ENCODE measurements around the gene OR51F2. TPM values are rescaled to one million over a fixed set of nuclear protein-coding genes. Genes with fewer than 3 reads are reported as not detected.
A peak's percentile ranks its signal among the peaks of the same experiment; 100 is the strongest.
"Not testable (repeated sequence)": the region's sequence is repeated elsewhere in the genome, so short reads cannot be mapped to it uniquely, and the experiment has no call there.

Gene OR51F2, protein sequence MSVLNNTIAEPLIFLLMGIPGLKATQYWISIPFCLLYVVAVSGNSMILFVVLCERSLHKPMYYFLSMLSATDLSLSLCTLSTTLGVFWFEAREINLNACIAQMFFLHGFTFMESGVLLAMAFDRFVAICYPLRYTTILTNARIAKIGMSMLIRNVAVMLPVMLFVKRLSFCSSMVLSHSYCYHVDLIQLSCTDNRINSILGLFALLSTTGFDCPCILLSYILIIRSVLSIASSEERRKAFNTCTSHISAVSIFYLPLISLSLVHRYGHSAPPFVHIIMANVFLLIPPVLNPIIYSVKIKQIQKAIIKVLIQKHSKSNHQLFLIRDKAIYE
- polyA plus RNA-seq (2013, experiment 1 of 2; ENCODE audit: insufficient read length) = not detected
- not detected for polyA plus RNA-seq (2013, experiment 2 of 2; ENCODE audit: insufficient read length)

DNA sequence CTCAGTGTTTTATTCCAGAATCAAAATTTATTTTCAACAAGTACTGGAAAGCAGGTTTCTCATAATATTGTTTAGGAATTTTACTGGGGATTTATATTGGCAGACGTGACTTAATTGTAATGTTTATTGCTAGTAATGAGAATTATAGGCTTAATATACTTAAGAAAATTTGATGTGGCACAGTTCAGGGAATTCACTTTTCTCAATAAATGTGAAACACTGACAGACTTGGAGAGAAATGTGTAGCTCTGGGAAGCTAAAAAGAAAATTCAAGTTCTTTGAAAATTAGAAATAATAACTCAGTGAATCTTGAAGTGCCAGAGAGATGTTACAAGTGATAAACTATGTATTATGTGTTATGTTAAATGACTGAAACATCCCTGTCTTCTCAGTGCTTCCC is at the start of gene OR51F2:
TSS of gene OR51F2 (plus strand) at position 301 of the 400 bp plus-strand sequence. CDS start 101 bp downstream, outside the sequence.
- no peak for DNase-seq

DNA sequence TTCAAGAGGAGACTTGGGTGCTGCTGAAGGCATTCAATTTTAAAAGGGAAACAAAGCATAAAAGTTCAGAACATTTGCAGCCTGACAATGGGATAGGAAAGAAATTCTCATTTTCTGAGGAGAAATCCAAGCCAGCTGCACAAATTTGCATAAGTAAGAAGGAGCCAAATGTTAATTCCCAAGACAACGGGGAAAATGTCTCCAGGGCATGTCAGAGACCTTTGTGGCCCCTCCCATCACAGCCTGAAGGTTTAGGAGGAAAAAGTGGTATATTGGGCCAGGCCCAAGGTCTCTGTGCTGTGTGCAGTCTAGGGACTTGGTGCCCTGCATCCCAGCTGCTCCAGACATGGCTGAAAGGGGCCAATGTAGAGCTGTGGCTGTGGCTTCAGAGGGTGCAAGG is 38.7 kb upstream of the OR51F2 start:
- no peak for DNase-seq

DNA sequence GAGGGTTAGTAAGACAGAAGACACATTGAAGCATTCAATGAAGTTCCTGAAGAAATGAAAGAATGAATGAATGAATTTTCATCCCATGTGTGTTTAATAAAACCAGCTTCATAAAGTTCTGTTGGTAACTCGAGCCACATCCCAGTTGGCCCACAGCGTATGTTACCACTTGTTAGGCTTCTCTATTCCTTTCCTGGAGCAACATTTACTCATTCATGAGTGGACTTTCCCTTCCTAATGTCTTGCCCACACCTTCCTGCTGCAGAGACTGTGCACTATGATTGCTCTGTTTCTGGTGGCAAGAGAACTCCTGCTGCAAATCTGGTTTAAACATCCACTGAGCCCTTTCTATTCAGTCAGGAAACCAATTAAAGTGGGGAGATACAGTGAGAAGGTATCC is 23.9 kb upstream of the OR51F2 start:
- DNase-seq = no peak

DNA sequence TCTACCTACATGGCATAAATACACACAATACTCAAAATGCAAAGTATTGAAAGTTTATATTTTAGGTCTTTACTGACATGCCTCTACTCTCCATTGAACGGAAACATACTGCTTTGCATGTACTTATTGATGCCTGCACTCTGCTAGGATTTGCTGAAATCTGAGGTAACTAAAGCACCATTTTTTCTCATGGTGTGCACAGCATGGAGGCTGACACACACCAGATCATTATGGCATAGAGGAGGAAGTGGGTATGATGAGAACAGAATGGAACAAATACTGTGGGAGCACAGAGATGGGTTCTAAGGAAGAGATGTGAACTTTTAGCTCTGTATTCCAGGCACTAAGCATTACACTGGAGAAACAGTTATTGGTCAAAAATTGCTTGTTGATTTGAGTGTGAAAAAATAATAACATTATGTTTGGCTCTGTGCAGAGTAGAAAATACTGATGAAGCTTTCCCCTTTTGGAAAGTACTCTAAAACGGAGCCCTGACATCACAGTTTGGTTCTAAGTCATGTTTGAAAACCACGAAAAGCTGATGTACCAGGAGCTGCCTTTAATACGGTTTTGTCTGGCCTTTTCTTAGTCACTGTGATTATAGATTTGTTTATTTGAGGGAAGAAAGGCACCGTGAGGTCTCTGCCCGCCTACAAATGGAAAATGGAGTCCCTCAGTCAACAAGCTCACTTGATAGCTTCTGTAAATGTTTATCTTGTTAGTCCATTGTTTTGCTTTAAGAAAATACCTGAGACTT is 22.5 kb upstream of the OR51F2 start:
- no peak for DNase-seq

DNA sequence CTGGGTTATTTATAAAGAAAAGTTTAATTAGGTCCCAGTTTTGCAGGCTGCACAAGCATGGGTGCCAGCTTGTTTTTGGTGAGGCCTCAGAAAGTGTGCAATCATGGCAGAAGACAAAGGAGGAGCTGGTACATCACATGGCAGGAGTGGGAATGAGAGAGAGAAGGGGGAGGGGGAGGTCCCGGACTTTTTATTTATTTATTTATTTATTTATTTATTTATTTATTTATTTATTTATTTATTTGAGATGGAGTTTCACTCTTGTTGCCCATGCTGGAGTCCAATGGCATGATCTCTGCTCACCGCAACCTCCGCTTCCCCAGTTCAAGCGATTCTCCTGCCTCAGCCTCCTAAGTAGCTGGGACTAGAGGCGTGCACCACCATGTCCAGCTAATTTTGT is 19.8 kb upstream of the OR51F2 start:
- DNase-seq = not testable (repeated sequence)

DNA sequence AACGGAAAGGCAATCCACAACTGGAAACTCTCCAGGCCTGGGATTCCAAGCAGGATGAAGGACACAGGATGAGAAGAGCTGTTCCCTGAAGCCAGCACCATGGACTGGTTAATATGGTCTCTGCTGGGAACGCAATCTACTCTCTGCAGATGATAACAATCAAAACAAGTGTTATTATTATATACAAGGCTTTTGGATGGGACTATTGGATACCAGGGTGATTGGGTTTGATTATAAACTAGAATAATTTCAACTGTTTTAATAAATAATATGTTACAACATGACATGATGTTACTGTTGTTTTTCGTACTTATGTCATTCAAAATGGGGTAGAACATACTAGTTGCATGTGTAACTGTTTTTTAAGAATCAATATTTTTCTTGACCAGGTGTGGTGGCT is 16.8 kb upstream of the OR51F2 start, which contains the start of gene OR52R1:
TSS of gene OR52R1 (minus strand) at position 101 of the 400 bp plus-strand sequence. CDS start at position 101, 0 bp downstream.
- DNase-seq = no peak

DNA sequence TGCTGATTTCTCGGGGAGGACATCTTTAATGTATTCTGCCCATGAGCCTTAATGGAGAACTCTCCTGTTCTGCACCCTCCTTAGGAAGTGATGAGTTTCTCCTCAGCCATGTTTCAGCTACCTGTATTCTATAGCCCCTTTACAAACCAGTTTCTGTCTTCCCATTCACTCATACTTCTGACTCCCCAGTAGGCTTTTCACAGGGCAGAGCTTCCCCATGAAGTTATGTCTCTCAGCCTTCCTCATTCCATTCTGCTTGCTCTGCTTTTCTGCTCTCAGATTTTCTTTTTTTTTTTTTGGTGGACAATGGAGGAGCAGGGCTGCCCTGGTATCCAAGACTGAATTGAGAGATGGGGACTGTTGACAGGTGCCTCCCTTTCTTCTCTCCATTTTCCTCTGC is 12.6 kb upstream of the OR51F2 start:
- no peak for DNase-seq

DNA sequence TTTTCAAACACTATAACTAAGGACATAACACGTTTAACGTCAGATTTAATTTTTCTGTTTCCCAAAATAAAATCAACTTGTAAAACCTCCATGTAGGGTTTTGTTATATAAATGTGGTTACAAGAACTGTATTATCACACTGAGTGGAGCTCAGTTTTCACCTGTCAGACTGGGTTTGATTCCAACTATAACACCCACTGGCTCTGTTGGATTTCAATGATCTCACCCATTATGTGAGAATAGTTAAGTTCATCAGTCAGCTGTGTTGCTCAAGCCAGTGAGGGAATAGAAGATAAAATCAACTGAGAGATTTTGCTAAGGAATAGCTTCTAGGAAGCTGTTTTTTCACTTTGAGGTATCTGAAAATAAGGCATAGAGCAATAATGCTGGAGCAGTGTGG is 11.9 kb upstream of the OR51F2 start:
- DNase-seq = no peak

DNA sequence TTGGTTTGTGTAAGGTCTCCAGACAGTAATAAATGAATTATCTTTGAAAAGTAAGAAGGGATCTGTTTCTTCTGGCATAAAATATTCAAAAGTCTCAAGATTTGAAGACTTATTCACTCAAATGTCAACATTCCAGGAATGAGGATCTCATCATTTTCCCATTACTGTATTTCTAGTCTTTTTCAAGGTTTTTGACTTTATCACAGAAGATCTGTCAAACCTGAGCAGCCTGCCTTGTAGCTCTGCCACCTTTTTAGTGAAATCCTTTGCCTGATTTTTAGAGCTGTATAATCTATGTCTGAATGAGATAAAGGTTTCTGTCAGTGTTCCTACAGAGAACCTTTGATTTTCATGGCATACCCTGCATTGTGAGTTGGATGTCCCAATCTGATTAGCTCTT is 4.0 kb downstream of the OR51F2 start:
- no peak for DNase-seq

DNA sequence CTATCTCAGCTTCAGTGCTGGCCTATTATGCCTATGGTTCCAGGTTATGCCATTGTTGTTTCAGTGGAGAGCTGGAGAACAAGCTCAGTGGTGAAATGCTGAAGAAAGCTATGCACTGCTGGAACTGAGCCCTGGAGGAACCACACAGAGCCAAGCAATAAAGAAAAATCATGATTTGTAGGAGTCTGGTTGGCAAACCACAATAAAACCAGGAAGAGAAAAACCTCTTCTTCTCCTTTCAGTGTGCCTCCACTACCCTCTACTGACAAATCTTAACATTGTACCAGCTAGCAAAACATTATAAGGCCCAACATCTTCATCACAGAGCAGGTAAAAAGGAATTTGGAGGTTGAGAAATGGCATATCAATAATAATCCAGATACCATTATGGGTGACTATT is 5.3 kb downstream of the OR51F2 start:
- peak; percentile 6 for DNase-seq

DNA sequence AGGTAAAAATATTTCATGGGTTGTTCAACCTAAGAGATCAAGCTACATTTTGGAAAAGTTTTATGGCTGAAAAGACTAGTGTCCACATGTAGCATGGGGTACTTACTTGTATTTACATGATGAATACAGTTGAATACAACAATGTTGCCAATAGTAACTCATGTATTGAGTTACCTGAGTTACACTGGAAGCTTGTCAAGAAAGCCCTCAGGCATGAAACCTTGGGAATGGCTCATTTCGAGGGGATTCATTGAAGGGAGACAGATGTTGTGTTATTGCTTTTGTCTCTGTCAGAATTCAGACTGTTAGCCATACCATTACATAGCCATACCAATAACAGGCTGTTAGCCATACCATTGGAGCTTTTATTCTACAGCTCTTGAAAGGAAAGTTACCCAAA is 9.2 kb downstream of the OR51F2 start:
- no peak for DNase-seq

DNA sequence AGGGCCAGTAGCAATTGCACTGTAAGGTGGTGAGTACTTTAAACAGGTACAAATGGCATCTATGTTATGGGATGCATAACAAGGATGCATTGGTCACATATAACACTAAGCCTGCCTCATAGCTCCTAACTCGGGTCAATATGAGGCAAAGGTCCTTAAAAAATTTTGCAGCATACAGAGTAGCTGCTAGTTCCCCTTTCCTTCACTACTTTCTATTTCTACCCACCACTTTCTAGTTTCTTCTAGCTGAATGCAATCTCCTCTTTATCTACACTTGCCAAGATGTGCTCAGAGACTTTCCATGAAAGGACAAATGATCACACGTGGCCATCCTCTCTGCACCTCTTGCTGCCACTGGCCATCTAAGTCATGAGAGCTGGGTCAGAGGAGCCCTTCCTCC is 9.8 kb downstream of the OR51F2 start:
- DNase-seq = no peak

DNA sequence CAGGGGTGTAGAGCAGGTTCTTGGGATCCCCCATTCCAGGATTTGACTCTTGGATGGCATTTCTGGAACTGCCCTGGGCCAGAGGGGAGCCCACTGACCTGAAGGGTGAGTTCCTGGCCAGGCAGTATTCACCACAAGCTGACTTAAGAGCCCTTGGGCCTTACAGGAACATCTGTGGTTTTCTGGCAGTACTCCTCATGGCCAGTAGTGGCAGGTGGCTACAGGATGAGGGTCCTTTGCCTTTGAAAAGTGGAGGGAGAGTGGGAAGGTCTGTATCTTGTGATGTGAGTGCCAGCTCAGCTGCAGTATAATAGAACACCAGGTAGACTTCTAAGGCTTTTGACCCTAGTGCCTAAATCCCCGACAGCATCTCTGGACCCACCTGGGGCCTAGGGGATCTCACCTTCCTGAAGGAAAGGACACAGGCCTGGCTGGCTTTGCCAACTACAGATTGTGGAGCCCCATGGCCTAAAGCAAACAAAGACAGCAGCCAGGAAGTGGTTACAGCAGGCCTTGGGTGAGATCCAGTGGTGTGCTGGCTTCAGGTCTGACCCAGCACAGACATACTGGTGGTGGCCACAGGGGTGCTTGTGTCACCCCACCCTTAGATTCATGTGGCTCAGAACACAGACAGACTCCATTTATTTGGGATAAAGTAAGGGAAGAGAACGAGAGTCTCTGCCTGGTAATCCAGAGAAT is 18.9 kb downstream of the OR51F2 start:
- no peak for DNase-seq

DNA sequence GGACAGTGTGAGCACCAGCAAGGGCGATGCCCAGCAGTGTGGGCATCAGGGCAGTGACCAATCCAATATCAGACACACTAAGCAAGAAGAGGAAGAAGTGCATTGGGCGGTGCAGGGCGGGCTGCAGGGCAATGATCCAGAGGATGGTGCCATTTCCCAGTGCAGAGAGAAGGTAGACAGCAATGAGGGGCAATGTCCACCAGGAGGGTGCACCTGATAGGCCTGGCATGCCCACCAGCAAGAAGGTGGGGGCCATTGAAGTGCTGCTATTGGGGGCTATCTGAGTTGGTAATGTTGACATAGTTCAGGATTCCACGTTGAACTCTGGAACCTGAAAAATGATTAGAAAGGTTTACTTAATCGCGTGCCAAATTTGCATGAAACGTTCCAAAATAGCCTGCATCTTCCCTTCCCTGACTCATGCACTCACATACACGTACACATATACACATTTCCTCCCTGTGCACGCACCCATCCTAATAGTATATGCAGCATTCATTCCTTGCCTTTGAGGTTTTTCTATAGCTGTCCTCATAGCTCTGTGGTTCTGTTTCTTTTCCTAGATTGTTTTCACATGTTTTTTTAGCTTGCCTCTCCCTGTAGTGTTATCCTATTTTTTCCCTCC is 27.9 kb downstream of the OR51F2 start, which contains the start of gene OR51S1:
TSS of gene OR51S1 (minus strand) at position 301 of the 625 bp plus-strand sequence. CDS start at position 301, 0 bp downstream.
- DNase-seq = no peak

DNA sequence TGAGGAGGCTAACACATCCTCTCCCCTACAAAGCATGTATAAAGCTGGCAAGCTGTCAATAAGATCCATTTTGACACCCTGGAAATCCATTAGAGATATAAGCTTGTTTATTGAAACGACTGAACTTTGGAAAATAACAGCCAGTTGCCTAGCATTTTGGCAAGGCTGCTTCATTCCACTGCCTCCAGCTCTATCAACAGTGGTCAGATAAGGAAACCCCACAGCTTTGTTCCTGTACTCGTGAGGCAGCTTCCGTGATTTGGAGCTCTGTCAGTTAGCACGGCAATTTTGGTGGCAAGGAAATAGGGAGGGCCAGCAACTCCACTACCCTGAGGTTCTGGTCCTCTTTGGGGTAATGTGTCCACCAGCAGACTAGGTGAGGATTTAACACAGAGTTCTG is 29.9 kb downstream of the OR51F2 start:
- DNase-seq = peak; percentile 1

DNA sequence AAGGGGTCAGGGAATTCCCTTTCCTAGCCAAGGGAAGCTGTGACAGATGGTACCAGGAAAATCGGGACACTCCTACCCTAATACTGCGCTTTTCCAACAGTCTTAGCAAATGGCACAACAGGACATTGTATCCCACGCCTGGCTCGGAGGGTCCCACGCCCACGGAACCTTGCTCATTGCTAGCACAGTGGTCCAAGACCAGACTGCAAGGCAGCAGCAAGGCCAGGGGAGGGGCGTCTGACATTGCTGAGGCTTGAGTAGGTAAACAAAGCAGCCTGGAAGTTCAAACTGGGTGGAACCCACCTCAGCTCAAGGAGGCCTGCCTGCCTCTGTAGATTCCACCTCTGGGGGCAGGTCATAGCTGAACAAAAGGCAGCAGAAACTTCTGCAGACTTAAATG is 33.2 kb downstream of the OR51F2 start:
- DNase-seq = not testable (repeated sequence)

DNA sequence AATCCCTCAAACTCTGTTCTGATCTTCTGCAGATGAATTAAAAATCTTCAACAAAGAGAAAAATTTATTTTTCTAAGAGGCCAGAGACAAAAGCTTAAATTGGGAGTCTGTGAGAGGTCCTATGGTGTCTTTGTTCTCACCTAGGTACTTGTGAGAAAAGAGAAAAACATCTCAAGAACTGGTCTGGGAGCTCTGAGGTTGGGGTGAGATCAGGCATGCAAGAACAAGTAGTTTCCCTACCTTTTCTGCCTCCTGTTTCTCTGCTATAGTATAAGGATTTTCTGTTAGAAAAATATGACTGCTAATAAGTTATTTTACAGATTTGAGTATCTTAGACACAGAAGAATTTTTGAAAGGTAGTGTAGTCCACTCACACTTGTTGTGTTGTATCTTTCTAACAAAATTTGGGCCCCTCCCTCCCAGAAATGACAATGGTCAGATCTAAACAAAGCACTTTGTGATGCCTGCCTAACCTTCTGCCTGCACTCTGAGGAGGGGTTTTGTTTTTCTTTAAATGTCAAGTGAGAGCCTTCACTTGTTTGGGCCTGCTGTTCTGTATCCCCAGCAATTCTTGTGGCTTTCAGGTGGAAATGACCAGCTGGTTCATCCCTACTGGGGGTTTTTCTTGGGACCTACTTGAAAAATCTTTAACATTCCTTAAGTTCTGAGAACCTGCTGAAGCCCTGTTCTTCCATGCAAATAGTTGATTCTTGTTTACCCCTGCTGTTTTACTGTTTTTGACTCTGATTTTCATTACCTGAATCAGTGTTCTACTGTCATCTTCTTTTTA is 41.5 kb downstream of the OR51F2 start:
- no peak for DNase-seq

DNA sequence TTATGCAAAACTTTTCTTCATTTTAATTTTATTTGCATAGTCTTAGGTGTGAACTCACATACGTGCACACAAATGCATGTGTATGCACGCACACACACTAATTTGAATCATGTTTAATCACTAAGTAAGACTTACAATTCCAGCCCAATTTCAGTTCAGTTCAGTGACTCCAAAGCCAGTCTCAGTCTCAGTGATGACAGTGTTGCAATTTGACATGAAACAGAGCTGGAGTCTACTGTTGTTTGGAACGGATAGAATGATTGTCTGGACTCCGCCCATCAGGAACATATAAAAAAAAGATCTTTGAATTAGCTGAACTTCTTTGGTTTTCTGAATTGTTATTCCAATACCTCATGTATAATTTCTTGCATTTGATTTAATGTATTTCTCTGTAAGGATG is 42.8 kb downstream of the OR51F2 start:
- no peak for DNase-seq

DNA sequence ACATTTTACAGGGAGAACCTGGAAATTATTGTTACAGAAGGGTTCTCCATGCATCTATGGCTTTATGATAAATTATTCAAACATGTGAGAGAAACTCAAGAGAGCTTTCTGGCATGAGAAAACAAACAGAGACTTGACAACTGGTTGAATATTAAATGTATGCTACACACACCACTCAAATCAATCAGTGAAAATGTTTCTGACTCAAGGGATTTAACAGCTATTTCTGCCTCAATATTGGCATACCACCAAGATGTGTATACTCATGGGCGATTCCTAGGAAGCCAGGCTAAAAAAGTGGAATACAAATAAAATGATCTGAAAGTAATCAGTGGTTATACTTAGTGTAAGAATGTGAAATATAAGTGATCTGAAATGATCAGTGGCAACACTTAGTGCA is 44.7 kb downstream of the OR51F2 start:
- DNase-seq = no peak
